ENCODE data around the gene C1GALT1. TPM values are rescaled to one million over a fixed set of nuclear protein-coding genes. Genes with fewer than 3 reads are reported as not detected.
"Not testable (repeated sequence)": the region's sequence is repeated elsewhere in the genome, so short reads cannot be mapped to it uniquely, and the experiment has no call there.

The C1GALT1 gene
- total and polyA plus RNA-seq, 11 donors, result 4.3 to 36.4 (median 21.1) TPM

- no peaks in the 10 kb centered on the region for H3K36me3 ChIP-seq
- H3K9me3 ChIP-seq, result peaks cover 0 to 18% (median 0%) of the 10 kb centered on the region in 12 donors
- ATAC-seq (no peak), DNase-seq (no peak)
- no peak overlapping the region for H3K4me3 ChIP-seq
- peaks cover 0 to 48% (median 27%) of the 10 kb centered on the region in 12 donors for H3K4me1 ChIP-seq
- no peak overlapping the region for H3K27ac ChIP-seq
- TF ChIP-seq, protein P1, sequence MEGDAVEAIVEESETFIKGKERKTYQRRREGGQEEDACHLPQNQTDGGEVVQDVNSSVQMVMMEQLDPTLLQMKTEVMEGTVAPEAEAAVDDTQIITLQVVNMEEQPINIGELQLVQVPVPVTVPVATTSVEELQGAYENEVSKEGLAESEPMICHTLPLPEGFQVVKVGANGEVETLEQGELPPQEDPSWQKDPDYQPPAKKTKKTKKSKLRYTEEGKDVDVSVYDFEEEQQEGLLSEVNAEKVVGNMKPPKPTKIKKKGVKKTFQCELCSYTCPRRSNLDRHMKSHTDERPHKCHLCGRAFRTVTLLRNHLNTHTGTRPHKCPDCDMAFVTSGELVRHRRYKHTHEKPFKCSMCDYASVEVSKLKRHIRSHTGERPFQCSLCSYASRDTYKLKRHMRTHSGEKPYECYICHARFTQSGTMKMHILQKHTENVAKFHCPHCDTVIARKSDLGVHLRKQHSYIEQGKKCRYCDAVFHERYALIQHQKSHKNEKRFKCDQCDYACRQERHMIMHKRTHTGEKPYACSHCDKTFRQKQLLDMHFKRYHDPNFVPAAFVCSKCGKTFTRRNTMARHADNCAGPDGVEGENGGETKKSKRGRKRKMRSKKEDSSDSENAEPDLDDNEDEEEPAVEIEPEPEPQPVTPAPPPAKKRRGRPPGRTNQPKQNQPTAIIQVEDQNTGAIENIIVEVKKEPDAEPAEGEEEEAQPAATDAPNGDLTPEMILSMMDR (IDR thresholded peaks at IDR 0.05), result no peak
- no peaks in the 10 kb centered on the region for H3K27me3 ChIP-seq
- intact Hi-C loops (cut with DNase I), result loop anchor here in 5 of 10 donors (10.0 kb wide), 3 partner anchors 67 to 377 kb away; partner anchors contain the start of gene MIOS (in 3 of the 5)
Measured at GRCh38 chr7:7188091-7188490, 5.7 kb downstream of the C1GALT1 start.

DNA sequence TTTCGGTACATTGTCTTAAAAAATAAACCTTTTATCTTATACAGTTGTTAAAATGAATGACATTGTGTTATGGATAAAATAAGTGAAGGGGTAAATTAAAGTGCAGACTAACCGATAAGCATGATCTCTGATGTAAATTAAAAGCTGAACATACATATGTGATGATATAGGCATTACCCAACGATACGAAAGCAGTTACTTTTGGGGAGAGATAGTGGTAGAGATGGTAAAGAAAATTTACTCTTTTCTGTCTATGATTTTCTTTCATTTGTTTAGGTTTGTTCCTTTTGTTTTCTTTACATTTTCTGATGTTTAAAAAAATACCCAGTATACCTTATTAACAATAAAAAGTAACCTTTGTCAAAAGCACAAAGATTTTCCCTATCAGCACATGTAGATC is 6.4 kb downstream of the C1GALT1 start:
- Histone ChIP-seq H3K4me3 (no peak overlapping the region), H3K9me3 (peaks cover 0 to 25% (median 0%) of the 10 kb centered on the region in 12 donors), H3K4me1 (peaks cover 0 to 44% (median 26%) of the 10 kb centered on the region in 12 donors), H3K27ac (no peak overlapping the region), H3K27me3 (no peaks in the 10 kb centered on the region), H3K36me3 (no peaks in the 10 kb centered on the region)
- WGBS, 4 donors, result 88 to 93% (median 91%) methylated on average over 4 of the region's 4 CpGs
- TF ChIP-seq, protein P1 (IDR thresholded peaks at IDR 0.05), result no peak
- TF ChIP-seq POLR2A (IDR thresholded peaks at IDR 0.05), result no peak
- ATAC-seq (no peak), DNase-seq (no peak)
- intact Hi-C loops (cut with DNase I), result loop anchor here in 5 of 10 donors (10.0 kb wide), 3 partner anchors 66 to 376 kb away; partner anchors contain the start of gene MIOS (in 3 of the 5)

- intact Hi-C loops (cut with DNase I), result no loop called here
- Histone ChIP-seq H3K36me3 (no peaks in the 10 kb centered on the region), H3K4me3 (no peak overlapping the region), H3K27ac (no peak overlapping the region), H3K9me3 (peaks cover 0 to 28% (median 0%) of the 10 kb centered on the region in 12 donors), H3K4me1 (peaks cover 0 to 30% (median 12%) of the 10 kb centered on the region in 12 donors), H3K27me3 (no peaks in the 10 kb centered on the region)
- ATAC-seq (peak in 1 of 4 donors; percentile 50), DNase-seq (no peak)
- TF ChIP-seq POLR2A (IDR thresholded peaks at IDR 0.05), result no peak
- TF ChIP-seq, protein P1 (IDR thresholded peaks at IDR 0.05), result no peak
- WGBS, 4 donors, result 26 to 38% (median 33%) methylated on average over 5 of the region's 5 CpGs
Measured at GRCh38 chr7:7190142-7190541, 7.8 kb downstream of the C1GALT1 start.

GRCh38 chr7:7191137-7191536 is 8.8 kb downstream of the C1GALT1 start:
- Histone ChIP-seq H3K27me3 (no peaks in the 10 kb centered on the region), H3K4me1 (peaks cover 0 to 23% (median 9%) of the 10 kb centered on the region in 12 donors), H3K9me3 (peaks cover 0 to 33% (median 0%) of the 10 kb centered on the region in 12 donors), H3K36me3 (no peaks in the 10 kb centered on the region), H3K27ac (no peak overlapping the region), H3K4me3 (no peak overlapping the region)
- intact Hi-C loops (cut with DNase I), result no loop called here
- ATAC-seq (no peak), DNase-seq (no peak)
- WGBS, 4 donors, result 92 to 98% (median 93%) methylated on average over 1 of the region's 1 CpG
- no peak for TF ChIP-seq POLR2A (IDR thresholded peaks at IDR 0.05)
- TF ChIP-seq, protein P1 (IDR thresholded peaks at IDR 0.05), result no peak

DNA sequence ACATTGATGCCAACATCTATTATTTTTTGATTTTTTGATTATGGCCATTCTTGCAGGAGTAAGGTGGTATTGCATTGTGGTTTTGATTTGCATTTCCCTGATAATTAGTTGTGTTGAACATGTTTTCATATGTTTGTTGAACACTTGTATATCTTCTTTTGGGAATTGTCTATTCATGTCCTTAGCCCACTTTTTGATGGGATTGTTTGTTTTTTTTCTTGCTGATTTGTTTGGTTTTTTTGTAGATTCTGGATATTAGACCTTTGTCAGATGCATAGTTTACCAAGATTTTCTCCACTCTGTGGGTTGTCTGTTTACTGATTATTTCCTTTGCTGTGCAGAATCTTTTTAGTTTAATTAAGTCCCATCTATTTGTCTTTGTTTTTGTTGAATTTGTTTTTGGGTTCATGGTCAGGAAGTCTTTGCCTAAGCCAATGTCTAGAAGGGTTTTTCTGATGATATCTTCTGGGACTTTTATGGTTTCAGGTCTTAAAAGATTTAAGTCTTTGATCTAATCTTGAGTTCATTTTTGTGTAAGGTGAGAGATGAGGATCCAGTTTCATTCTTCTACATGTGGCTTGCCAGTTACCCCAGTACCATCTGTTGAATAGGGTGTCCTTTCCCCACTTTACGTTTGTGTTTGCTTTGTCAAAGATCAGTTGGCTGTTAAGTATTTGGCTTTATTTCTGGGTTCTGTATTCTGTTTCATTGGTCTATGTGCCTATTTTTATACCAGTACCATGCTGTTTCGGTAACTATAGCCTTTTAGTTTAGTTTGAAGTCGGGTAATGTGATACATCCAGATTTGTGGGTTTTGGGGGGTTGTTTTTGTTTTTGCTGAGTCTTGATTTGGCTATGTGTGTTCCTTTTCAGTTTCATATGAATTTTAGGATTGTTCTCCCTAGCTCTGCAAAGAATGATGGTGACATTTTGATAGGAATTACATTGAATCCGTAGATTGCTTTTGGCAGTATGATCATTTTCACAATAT is 10.7 kb downstream of the C1GALT1 start:
- intact Hi-C loops (cut with DNase I), result not testable (repeated sequence)

GRCh38 chr7:7199592-7199991 is 17.2 kb downstream of the C1GALT1 start:
- H3K36me3 ChIP-seq; H3K4me3 ChIP-seq; intact Hi-C loops (cut with DNase I); H3K27me3 ChIP-seq; H3K27ac ChIP-seq; DNase-seq; ATAC-seq: not testable (repeated sequence)
- Histone ChIP-seq H3K9me3 (peaks cover 0 to 38% (median 3%) of the 10 kb centered on the region in 12 donors), H3K4me1 (peaks cover 0 to 42% (median 6%) of the 10 kb centered on the region in 12 donors)
- 91 to 98% (median 92%) methylated on average over 3 of the region's 3 CpGs for WGBS, 4 donors

More for the DNA sequence above, 10.7 kb downstream of the C1GALT1 start:
- not testable (repeated sequence) for H3K27ac ChIP-seq, ATAC-seq, H3K36me3 ChIP-seq, H3K4me3 ChIP-seq, DNase-seq, H3K27me3 ChIP-seq
- 92 to 99% (median 96%) methylated on average over 4 of the region's 4 CpGs for WGBS, 4 donors
- peaks cover 0 to 41% (median 0%) of the 10 kb centered on the region in 12 donors for H3K9me3 ChIP-seq
- H3K4me1 ChIP-seq, result peaks cover 0 to 23% (median 5%) of the 10 kb centered on the region in 12 donors
